H1 (cell line): ENCODE results near the gene ENDOD1. TPM values are rescaled to one million over a fixed set of nuclear protein-coding genes. Genes with fewer than 3 reads are reported as not detected.

Experiments used
- NANOG ChIP-seq: IDR thresholded peaks from 2 replicates; pipeline ENCODE4 v1.6.1; 2011; ENCODE audit warnings: low read length, low read depth, mild to moderate bottlenecking, inconsistent platforms; ENCODE audit not compliant: insufficient read depth, poor library complexity, severe bottlenecking
- polyA plus RNA-seq, 7 experiments: library from polyadenylated mRNA; depleted of rRNA in 3 of 7; stranded (reverse) in 5 of 7; unstranded in 2 of 7; fragments of >200 nt in 5 of 7; fragments of 200-250 nt in 2 of 7; gene quantifications; 1 replicate in 5 of 7; 2 replicates in 1 of 7; 4 replicates in 1 of 7; pipeline versions ENCODE4 v1.2.1 to v1.2.3, GENCODE V29; 2011 to 2013; ENCODE audit warnings: missing spikeins in 2 of 7, mixed read lengths in 2 of 7
- total RNA-seq: library from RNA; stranded (reverse); fragmentation: NEBNext Ultra II Directional; extraction: Animal tissue kit (Norgen Biotek cat#: 25700); gene quantifications from 2 replicates; pipeline ENCODE4 v1.2.1, GENCODE V29; 2021
- TF ChIP-seq, protein P1 (sequence below): fragments of 300-600 bp; sonication (generic); IDR thresholded peaks from 2 replicates; pipeline ENCODE4 v1.7.1; 2012; ENCODE audit warnings: low read length, moderate library complexity, mild to moderate bottlenecking, inconsistent platforms; ENCODE audit not compliant: insufficient replicate concordance

ENDOD1 gene
- total and polyA plus RNA-seq, 2 of the 8 experiments (the other 6 are each of a cell fraction or from before 2014, with no cell fraction given): 1.2 to 2.5 TPM

DNA sequence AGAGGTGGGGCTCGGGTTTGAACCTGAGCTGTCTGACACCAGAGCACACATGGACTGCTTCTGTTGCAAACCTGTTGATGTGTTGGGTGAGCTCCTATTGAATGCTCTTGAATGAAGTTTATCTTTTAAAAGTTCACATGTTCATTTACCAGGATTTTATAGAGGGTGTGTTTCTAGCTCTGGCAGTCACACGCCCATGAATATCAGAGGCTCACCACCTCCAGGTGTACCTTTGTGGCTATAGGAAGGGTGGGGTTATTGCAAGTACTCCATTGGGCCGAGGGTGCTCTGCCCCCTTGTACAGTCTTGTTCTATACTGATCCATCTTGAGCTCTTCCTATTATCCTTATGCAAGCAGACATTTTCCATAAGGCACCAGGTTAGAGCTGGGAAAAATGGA is 9.2 kb downstream of the ENDOD1 start (continued):
- TF ChIP-seq, protein P1, sequence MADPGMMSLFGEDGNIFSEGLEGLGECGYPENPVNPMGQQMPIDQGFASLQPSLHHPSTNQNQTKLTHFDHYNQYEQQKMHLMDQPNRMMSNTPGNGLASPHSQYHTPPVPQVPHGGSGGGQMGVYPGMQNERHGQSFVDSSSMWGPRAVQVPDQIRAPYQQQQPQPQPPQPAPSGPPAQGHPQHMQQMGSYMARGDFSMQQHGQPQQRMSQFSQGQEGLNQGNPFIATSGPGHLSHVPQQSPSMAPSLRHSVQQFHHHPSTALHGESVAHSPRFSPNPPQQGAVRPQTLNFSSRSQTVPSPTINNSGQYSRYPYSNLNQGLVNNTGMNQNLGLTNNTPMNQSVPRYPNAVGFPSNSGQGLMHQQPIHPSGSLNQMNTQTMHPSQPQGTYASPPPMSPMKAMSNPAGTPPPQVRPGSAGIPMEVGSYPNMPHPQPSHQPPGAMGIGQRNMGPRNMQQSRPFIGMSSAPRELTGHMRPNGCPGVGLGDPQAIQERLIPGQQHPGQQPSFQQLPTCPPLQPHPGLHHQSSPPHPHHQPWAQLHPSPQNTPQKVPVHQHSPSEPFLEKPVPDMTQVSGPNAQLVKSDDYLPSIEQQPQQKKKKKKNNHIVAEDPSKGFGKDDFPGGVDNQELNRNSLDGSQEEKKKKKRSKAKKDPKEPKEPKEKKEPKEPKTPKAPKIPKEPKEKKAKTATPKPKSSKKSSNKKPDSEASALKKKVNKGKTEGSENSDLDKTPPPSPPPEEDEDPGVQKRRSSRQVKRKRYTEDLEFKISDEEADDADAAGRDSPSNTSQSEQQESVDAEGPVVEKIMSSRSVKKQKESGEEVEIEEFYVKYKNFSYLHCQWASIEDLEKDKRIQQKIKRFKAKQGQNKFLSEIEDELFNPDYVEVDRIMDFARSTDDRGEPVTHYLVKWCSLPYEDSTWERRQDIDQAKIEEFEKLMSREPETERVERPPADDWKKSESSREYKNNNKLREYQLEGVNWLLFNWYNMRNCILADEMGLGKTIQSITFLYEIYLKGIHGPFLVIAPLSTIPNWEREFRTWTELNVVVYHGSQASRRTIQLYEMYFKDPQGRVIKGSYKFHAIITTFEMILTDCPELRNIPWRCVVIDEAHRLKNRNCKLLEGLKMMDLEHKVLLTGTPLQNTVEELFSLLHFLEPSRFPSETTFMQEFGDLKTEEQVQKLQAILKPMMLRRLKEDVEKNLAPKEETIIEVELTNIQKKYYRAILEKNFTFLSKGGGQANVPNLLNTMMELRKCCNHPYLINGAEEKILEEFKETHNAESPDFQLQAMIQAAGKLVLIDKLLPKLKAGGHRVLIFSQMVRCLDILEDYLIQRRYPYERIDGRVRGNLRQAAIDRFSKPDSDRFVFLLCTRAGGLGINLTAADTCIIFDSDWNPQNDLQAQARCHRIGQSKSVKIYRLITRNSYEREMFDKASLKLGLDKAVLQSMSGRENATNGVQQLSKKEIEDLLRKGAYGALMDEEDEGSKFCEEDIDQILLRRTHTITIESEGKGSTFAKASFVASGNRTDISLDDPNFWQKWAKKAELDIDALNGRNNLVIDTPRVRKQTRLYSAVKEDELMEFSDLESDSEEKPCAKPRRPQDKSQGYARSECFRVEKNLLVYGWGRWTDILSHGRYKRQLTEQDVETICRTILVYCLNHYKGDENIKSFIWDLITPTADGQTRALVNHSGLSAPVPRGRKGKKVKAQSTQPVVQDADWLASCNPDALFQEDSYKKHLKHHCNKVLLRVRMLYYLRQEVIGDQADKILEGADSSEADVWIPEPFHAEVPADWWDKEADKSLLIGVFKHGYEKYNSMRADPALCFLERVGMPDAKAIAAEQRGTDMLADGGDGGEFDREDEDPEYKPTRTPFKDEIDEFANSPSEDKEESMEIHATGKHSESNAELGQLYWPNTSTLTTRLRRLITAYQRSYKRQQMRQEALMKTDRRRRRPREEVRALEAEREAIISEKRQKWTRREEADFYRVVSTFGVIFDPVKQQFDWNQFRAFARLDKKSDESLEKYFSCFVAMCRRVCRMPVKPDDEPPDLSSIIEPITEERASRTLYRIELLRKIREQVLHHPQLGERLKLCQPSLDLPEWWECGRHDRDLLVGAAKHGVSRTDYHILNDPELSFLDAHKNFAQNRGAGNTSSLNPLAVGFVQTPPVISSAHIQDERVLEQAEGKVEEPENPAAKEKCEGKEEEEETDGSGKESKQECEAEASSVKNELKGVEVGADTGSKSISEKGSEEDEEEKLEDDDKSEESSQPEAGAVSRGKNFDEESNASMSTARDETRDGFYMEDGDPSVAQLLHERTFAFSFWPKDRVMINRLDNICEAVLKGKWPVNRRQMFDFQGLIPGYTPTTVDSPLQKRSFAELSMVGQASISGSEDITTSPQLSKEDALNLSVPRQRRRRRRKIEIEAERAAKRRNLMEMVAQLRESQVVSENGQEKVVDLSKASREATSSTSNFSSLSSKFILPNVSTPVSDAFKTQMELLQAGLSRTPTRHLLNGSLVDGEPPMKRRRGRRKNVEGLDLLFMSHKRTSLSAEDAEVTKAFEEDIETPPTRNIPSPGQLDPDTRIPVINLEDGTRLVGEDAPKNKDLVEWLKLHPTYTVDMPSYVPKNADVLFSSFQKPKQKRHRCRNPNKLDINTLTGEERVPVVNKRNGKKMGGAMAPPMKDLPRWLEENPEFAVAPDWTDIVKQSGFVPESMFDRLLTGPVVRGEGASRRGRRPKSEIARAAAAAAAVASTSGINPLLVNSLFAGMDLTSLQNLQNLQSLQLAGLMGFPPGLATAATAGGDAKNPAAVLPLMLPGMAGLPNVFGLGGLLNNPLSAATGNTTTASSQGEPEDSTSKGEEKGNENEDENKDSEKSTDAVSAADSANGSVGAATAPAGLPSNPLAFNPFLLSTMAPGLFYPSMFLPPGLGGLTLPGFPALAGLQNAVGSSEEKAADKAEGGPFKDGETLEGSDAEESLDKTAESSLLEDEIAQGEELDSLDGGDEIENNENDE: no peak
- no peak for TF ChIP-seq NANOG
